ENCODE measurements around the gene NPY. TPM values are rescaled to one million over a fixed set of nuclear protein-coding genes. Genes with fewer than 3 reads are reported as not detected.

Gene NPY
- total and polyA plus RNA-seq, 7 donors = 0.50 to 7.5 (median 6.5) TPM; not detected in 4

- Histone ChIP-seq H3K27ac (no peak overlapping the region), H3K9me3 (no peaks in the 10 kb centered on the region), H3K27me3 (peaks cover 0 to 30% (median 13%) of the 10 kb centered on the region in 3 donors), H3K4me3 (no peak overlapping the region), H3K36me3 (no peaks in the 10 kb centered on the region), H3K4me1 (peaks cover 0 to 12% (median 4%) of the 10 kb centered on the region in 4 donors)
- intact Hi-C loops (cut with DNase I) = no loop called here
- TF ChIP-seq EP300 (IDR thresholded peaks at IDR 0.05) = no peak
- no peak for TF ChIP-seq POLR2AphosphoS5 (IDR thresholded peaks at IDR 0.05)
- TF ChIP-seq POLR2A (IDR thresholded peaks at IDR 0.05) = no peak
- no peak for TF ChIP-seq CTCF (IDR thresholded peaks at IDR 0.05)
- no peak for DNase-seq
These were observed 4.5 kb upstream of the NPY start for GRCh38 chr7:24279512-24279911.

- Histone ChIP-seq H3K27me3 (peaks cover 3 to 67% (median 25%) of the 10 kb centered on the region in 3 donors), H3K27ac (no peak overlapping the region), H3K4me3 (no peak overlapping the region), H3K36me3 (no peaks in the 10 kb centered on the region), H3K4me1 (peaks cover 0 to 21% (median 7%) of the 10 kb centered on the region in 4 donors), H3K9me3 (no peaks in the 10 kb centered on the region)
- WGBS, 2 donors = 2 to 11% methylated on average over 19 of the region's 19 CpGs
- no peak for DNase-seq
- intact Hi-C loops (cut with DNase I) = no loop called here
- no peak for TF ChIP-seq POLR2AphosphoS5 (IDR thresholded peaks at IDR 0.05)
- TF ChIP-seq POLR2A (IDR thresholded peaks at IDR 0.05) = no peak
- no peak for TF ChIP-seq CTCF (IDR thresholded peaks at IDR 0.05)
- TF ChIP-seq EP300 (IDR thresholded peaks at IDR 0.05) = no peak
These were observed 465 bp upstream of the NPY start for GRCh38 chr7:24283554-24283896.

- Histone ChIP-seq H3K4me1 (peaks cover 0 to 21% (median 7%) of the 10 kb centered on the region in 4 donors), H3K27ac (no peak overlapping the region), H3K4me3 (no peak overlapping the region), H3K36me3 (no peaks in the 10 kb centered on the region), H3K9me3 (no peaks in the 10 kb centered on the region), H3K27me3 (peaks cover 3 to 67% (median 25%) of the 10 kb centered on the region in 3 donors)
- intact Hi-C loops (cut with DNase I) = no loop called here
- no peak for DNase-seq
- TF ChIP-seq POLR2A (IDR thresholded peaks at IDR 0.05) (no peak), EP300 (IDR thresholded peaks at IDR 0.05) (no peak), POLR2AphosphoS5 (IDR thresholded peaks at IDR 0.05) (no peak)
- WGBS, 2 donors = 4 to 13% methylated on average over 51 of the region's 51 CpGs
These were observed 913 bp downstream of the NPY start for GRCh38 chr7:24284699-24285506.

- no peak overlapping the region for H3K4me3 ChIP-seq
- peaks cover under 1 to 30% (median 7%) of the 10 kb centered on the region in 3 donors for H3K27me3 ChIP-seq
- H3K4me1 ChIP-seq = peaks cover 0 to 3% (median 1%) of the 10 kb centered on the region in 4 donors
- intact Hi-C loops (cut with DNase I) = loop anchor here (10.0 kb wide), 1 partner anchor 375 kb away; no protein-coding TSS in a partner anchor
- no peaks in the 10 kb centered on the region for H3K9me3 ChIP-seq
- TF ChIP-seq POLR2AphosphoS5 (IDR thresholded peaks at IDR 0.05) = no peak
- TF ChIP-seq EP300 (IDR thresholded peaks at IDR 0.05) = no peak
- TF ChIP-seq CTCF (IDR thresholded peaks at IDR 0.05) = no peak
- no peak for TF ChIP-seq POLR2A (IDR thresholded peaks at IDR 0.05)
- no peaks in the 10 kb centered on the region for H3K36me3 ChIP-seq
- DNase-seq = no peak
- H3K27ac ChIP-seq = no peak overlapping the region
- 17 to 24% methylated on average over 5 of the region's 5 CpGs for WGBS, 2 donors
These were observed 6.1 kb downstream of the NPY start for GRCh38 chr7:24290004-24290641.

GRCh38 chr7:24291271-24291670, 7.3 kb downstream of the NPY start:
- TF ChIP-seq POLR2A (IDR thresholded peaks at IDR 0.05) = no peak
- no peak for TF ChIP-seq POLR2AphosphoS5 (IDR thresholded peaks at IDR 0.05)
- no peak for TF ChIP-seq EP300 (IDR thresholded peaks at IDR 0.05)
- TF ChIP-seq CTCF (IDR thresholded peaks at IDR 0.05) = no peak
- H3K4me1 ChIP-seq = no peaks in the 10 kb centered on the region
- no peaks in the 10 kb centered on the region for H3K9me3 ChIP-seq
- H3K27me3 ChIP-seq = peaks cover 0 to 19% (median 0%) of the 10 kb centered on the region in 3 donors
- no peaks in the 10 kb centered on the region for H3K36me3 ChIP-seq
- 62 to 64% methylated on average over 7 of the region's 7 CpGs for WGBS, 2 donors
- DNase-seq = no peak
- H3K27ac ChIP-seq = no peak overlapping the region
- H3K4me3 ChIP-seq = no peak overlapping the region
- intact Hi-C loops (cut with DNase I) = loop anchor here (10.0 kb wide), 1 partner anchor 374 kb away; no protein-coding TSS in a partner anchor

All from sigmoid colon (tissue), 7 donors.